Measurements from ENCODE around the gene MOGAT1. TPM values are rescaled to one million over a fixed set of nuclear protein-coding genes. Genes with fewer than 3 reads are reported as not detected.

The MOGAT1 gene
- total RNA-seq: not detected in 2 replicates

DNA sequence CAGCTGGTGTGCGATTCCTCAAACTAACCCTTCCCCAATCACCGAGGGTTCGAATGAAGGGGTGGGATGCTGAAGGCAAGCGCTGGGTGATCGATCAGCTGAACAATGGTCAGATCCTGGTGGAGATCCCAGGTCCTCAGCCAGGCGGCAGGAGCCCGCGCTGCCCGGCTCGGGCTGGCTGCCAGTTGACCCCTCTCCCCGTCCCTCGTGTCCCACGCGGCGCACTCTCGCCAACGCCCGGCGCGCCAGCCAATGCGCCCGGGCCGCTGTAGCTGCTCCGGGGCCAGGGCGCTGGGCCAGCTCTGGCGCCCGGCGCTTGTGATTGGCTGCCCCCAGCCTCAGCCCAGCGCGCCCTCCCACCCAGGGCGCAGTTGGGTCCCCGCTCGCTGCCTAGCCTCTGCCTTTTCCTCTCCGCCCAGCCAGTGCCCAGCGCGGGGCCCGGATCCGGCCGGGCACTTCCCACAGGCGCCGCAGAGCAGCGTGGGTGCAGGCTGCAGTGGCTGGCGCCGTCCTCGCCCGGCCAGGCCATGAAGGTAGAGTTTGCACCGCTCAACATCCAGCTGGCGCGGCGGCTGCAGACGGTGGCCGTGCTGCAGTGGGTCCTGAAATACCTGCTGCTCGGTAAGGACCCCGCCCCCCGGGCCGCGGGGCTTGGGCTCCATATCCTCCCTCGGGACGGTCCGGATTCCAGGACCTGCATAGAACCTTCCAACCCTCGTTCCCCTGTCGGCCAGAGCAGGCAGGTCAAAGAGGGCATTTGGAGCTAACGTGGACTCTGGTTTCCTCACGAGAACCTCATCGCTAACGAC, at the start of gene MOGAT1:
TSS of gene MOGAT1 (plus strand) at position 400 of the 809 bp plus-strand sequence. CDS start at position 528, 128 bp downstream.

DNA sequence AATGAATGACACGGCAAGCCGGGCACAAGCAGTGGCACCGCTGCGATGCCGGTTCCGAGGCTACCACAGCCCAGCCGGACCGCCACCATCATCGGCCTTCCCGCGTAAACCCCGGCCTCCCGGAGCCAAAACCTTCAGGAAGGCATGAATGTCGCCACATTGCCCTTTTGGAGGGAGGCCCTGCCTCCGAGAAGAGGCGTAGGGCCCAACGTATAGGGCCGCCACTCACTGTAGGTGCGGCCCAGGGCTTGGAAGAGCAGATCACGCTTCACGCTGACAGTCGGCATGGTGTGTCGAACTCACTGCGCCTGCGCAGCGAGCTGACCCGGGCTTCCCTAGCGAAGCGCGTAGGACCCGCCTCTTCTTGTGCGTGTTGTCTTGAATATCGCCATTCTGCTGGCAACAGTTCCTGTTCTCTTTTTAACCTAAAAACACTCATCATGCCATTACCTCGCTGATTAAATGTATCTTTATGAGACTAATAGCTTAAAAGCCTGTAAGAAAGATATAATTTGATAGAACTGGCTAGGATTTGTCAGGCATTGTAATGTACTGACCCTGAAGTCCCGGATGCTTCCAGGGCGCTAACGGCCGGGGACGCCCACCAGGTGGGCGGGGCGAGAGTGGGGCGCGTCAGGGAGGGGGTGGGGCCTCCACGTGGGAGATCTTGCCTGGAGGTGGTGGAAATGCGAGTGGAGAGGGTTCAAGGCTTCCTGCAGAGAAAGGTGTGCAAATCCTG, 15.5 kb upstream of the MOGAT1 start, which contains the start of gene FARSB:
TSS of gene FARSB (minus strand) at position 306 of the 739 bp plus-strand sequence. CDS start at position 287, 19 bp downstream.

Other genes starting within 250 kb of the MOGAT1 start
- gene SGPP2, start 247.1 kb upstream of the MOGAT1 start, total RNA-seq: 0.08 TPM in 2 replicates
- gene FARSB, start 15.6 kb upstream of the MOGAT1 start, total RNA-seq: 26.7 and 43.1 TPM in 2 replicates
- gene ACSL3, start 189.4 kb downstream of the MOGAT1 start, total RNA-seq: 83.6 and 89.9 TPM in 2 replicates